Sigmoid colon (tissue), 7 donors: ENCODE data around the gene CNOT3. TPM values are rescaled to one million over a fixed set of nuclear protein-coding genes. Genes with fewer than 3 reads are reported as not detected.

Experiments used
- DNase-seq: peaks from one replicate; pipeline ENCODE4 v3.0.0-alpha.2; 2019
- H3K27ac ChIP-seq, 4 donors: fragments of 200-600 bp; sonication (generic); one replicate each; pipeline ENCODE4 v1.5.1; 2016 to 2019; ENCODE audit warnings: mild to moderate bottlenecking in 1 of 4
- H3K27me3 ChIP-seq, 3 donors: fragments of 200-600 bp; sonication (generic); one replicate each; pipeline ENCODE4 v1.5.1; 2019; ENCODE audit warnings: mild to moderate bottlenecking in 1 of 3
- H3K36me3 ChIP-seq, 4 donors: fragments of 200-600 bp; sonication (generic); one replicate each; pipeline ENCODE4 v1.5.1; 2016 to 2019
- H3K4me1 ChIP-seq, 4 donors: fragments of 200-600 bp; sonication (generic); one replicate each; pipeline ENCODE4 v1.5.1; 2017 to 2019
- H3K4me3 ChIP-seq, 4 donors: fragments of 200-600 bp; sonication (generic); one replicate each; pipeline ENCODE4 v1.5.1; 2017 to 2019; ENCODE audit warnings: mild to moderate bottlenecking in 2 of 4, moderate library complexity in 1 of 4
- H3K9me3 ChIP-seq, 4 donors: fragments of 200-600 bp in 3 of 4; sonication (generic) in 3 of 4; one replicate each; pipeline versions ENCODE4 v1.5.1 to v1.6.1; 2013 to 2019
- EP300 ChIP-seq, 4 donors: sonication (generic); formaldehyde crosslinking; IDR thresholded peaks; one replicate each; pipeline ENCODE4 v1.6.1; 2017; ENCODE audit warnings: antibody characterized with exemption in 4 of 4
- POLR2A ChIP-seq, 2 donors: fragments of 450-650 bp; IDR thresholded peaks; one replicate each; pipeline ENCODE4 v1.6.1; 2016; ENCODE audit warnings: antibody characterized with exemption in 2 of 2, mild to moderate bottlenecking in 2 of 2, moderate library complexity in 2 of 2
- POLR2AphosphoS5 ChIP-seq, 4 donors: sonication (generic); formaldehyde crosslinking; IDR thresholded peaks; one replicate each; pipeline ENCODE4 v1.6.1; 2017; ENCODE audit warnings: antibody characterized with exemption in 4 of 4
- WGBS, 2 donors: extraction: QIAGEN DNeasy Blood & Tissue Kit; methylation state at CpG; one replicate each; pipeline ENCODE4 v1.1.7; 2013; 5-methylcytosine and 5-hydroxymethylcytosine counted together
- intact Hi-C: fragments of 100-400 bp; cut with DNase I; formaldehyde crosslinking; loops from one replicate; pipeline ENCODE4 v1.15.1; 2023
- polyA plus RNA-seq, 3 donors: library from polyadenylated mRNA; stranded (reverse); fragments of 200-250 nt; gene quantifications; one replicate each; pipeline ENCODE4 v1.2.3, GENCODE V29; 2013
- total RNA-seq, 4 donors: library from RNA; depleted of rRNA; stranded (reverse); fragments of >200 nt; gene quantifications; one replicate each; pipeline ENCODE4 v1.1.0, GENCODE V29; 2016
- TF ChIP-seq, protein P1 (sequence below), 4 experiments: fragments of 450-650 bp in 3 of 4; fragments of 200-600 bp in 1 of 4; IDR thresholded peaks; one replicate each; pipeline ENCODE4 v1.5.1; 2016 to 2019; ENCODE audit warnings: antibody characterized with exemption in 4 of 4, mild to moderate bottlenecking in 3 of 4, moderate library complexity in 2 of 4
- donor health status: healthy with polysubstance abuse.
- donor health status: Bipolar disorder and iron deficiency.
- donor health status: healthy.

CNOT3 gene
- total and polyA plus RNA-seq, 7 donors = 11.8 to 32.9 (median 19.8) TPM

DNA sequence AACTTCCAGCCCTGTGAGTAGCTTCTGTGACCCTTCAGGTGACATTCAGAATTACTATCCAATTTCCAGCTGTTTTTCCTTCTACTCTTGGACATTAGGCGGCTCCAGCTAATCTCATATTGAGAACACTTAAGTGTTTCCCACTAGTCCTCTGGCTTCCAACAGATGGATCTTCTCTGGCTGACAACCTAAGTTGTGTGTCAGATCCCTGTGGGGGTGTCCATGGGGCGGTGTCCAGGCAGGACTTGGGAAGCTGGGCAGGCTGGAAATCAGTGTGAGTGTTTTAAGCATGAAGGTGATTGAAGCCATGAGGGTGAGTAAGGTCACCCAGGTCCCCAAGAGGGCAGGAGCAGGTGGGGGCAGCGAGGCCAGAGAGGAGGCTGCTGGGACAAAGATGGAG is 10.1 kb downstream of the CNOT3 start:
- peaks cover 0 to 14% (median 2%) of the 10 kb centered on the region in 4 donors for H3K4me1 ChIP-seq
- TF ChIP-seq, protein P1, sequence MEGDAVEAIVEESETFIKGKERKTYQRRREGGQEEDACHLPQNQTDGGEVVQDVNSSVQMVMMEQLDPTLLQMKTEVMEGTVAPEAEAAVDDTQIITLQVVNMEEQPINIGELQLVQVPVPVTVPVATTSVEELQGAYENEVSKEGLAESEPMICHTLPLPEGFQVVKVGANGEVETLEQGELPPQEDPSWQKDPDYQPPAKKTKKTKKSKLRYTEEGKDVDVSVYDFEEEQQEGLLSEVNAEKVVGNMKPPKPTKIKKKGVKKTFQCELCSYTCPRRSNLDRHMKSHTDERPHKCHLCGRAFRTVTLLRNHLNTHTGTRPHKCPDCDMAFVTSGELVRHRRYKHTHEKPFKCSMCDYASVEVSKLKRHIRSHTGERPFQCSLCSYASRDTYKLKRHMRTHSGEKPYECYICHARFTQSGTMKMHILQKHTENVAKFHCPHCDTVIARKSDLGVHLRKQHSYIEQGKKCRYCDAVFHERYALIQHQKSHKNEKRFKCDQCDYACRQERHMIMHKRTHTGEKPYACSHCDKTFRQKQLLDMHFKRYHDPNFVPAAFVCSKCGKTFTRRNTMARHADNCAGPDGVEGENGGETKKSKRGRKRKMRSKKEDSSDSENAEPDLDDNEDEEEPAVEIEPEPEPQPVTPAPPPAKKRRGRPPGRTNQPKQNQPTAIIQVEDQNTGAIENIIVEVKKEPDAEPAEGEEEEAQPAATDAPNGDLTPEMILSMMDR (IDR thresholded peaks at IDR 0.05) = no peak
- TF ChIP-seq POLR2AphosphoS5 (IDR thresholded peaks at IDR 0.05) = peak in 3 of 4 donors; percentile 44 to 57 (median 51)
- DNase-seq = peak; percentile 84
- H3K27ac ChIP-seq = peak overlapping the region; percentile 7 to 51 (median 28)
- no peak overlapping the region for H3K4me3 ChIP-seq
- H3K9me3 ChIP-seq = no peaks in the 10 kb centered on the region
- no peaks in the 10 kb centered on the region for H3K27me3 ChIP-seq
- intact Hi-C loops = no loop called here
- peaks cover 81 to 100% (median 90%) of the 10 kb centered on the region in 4 donors for H3K36me3 ChIP-seq
- WGBS, 2 donors = 87 to 94% methylated on average over 3 of the region's 3 CpGs

DNA sequence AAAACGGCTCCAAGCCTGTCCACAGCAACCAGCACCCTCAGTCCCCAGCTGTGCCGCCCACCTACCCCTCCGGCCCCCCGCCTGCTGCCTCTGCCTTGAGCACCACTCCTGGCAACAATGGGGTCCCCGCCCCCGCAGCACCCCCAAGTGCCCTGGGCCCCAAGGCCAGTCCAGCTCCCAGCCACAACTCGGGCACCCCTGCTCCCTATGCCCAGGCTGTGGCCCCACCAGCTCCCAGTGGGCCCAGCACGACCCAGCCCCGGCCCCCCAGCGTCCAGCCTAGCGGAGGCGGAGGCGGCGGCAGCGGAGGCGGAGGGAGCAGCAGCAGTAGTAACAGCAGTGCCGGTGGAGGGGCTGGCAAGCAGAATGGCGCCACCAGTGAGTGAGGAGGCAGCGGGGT is 10.6 kb downstream of the CNOT3 start:
- no peaks in the 10 kb centered on the region for H3K27me3 ChIP-seq
- TF ChIP-seq POLR2AphosphoS5 (IDR thresholded peaks at IDR 0.05) (no peak), POLR2A (IDR thresholded peaks at IDR 0.05) (no peak)
- TF ChIP-seq, protein P1 (IDR thresholded peaks at IDR 0.05) = no peak
- no peaks in the 10 kb centered on the region for H3K9me3 ChIP-seq
- H3K4me3 ChIP-seq = no peak overlapping the region
- H3K27ac ChIP-seq = peak overlapping the region in 2 of 4 donors; percentile 18 to 32
- intact Hi-C loops = no loop called here
- no peak for DNase-seq
- 88 to 90% methylated on average over 19 of the region's 19 CpGs for WGBS, 2 donors
- H3K36me3 ChIP-seq = peaks cover 81 to 100% (median 90%) of the 10 kb centered on the region in 4 donors
- peaks cover 0 to 14% (median 2%) of the 10 kb centered on the region in 4 donors for H3K4me1 ChIP-seq

DNA sequence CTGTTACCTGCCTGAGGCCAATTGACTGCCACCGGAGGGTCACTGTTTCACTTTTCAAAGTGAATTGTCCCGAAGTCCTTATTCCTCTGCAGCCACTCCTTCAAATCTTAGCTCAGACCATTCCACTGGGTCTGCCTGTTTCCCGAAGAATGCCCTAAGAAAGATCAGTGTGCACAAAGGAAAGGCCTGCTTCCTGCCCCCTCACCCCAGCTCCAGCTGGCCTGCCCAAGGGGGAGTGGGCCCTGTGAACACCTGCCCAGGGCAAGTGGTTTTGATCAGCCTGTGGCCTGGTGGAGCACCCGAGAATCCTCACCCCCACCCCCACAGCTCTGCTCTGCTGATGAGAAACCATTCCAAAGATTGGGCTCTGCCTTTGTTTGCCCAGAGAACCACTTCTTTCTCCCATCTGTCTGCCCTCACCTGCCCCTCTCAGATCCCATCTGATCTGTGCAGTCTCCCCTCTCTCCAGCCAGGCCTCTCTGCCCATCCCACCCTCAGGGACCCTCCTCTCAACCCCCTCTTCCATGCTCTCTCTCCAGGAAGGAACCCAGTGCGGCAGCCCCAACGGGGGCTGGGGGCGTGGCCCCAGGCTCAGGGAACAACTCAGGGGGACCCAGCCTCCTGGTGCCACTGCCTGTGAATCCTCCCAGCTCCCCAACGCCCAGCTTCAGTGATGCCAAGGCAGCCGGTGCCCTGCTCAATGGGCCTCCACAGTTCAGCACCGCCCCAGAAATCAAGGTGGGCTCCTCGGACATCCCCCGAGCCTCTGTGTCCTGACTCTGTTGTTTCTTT is 11.7 kb downstream of the CNOT3 start:
- 85 to 87% methylated on average over 12 of the region's 12 CpGs for WGBS, 2 donors
- intact Hi-C loops = no loop called here
- no peaks in the 10 kb centered on the region for H3K27me3 ChIP-seq
- peaks cover 79 to 100% (median 89%) of the 10 kb centered on the region in 4 donors for H3K36me3 ChIP-seq
- DNase-seq = no peak
- H3K4me3 ChIP-seq = no peak overlapping the region
- TF ChIP-seq POLR2AphosphoS5 (IDR thresholded peaks at IDR 0.05) (no peak), POLR2A (IDR thresholded peaks at IDR 0.05) (no peak), EP300 (IDR thresholded peaks at IDR 0.05) (no peak)
- TF ChIP-seq, protein P1 (IDR thresholded peaks at IDR 0.05) = no peak
- no peaks in the 10 kb centered on the region for H3K9me3 ChIP-seq
- no peak overlapping the region for H3K27ac ChIP-seq
- peaks cover 0 to 14% (median 2%) of the 10 kb centered on the region in 4 donors for H3K4me1 ChIP-seq

DNA sequence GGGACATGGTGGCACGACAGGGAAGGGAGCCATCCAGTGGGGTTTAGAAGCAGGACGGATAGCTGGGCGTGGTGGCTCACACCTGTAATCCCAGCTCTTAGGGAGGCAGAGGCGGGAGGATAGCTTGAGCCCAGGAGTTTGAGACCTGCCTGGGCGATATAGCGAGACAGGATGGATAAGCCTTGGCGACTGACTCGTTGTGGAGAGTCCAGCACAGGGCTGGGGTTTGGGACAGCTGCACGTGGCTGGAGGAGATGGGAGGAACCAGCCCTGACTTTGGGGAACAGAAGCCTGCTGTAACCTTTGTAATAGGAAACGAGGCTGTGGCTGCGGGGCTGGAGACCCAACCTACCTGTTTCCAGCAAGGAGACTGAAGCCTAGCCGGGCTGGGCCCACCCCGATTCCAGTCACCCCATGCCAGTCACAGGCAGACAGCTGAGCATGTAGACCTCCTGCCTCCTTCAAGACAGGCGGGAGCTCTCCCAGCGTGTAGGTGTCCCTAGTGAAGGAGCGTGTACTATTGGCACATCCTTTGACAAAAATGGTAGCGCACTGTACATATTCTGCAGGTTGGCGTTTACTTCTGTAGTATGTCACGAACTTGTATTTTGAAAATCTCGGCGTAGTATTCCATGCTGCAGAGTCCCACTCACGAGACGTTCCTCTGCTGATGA is 13.9 kb downstream of the CNOT3 start:
- intact Hi-C loops = no loop called here
- Histone ChIP-seq H3K4me3 (no peak overlapping the region), H3K9me3 (no peaks in the 10 kb centered on the region), H3K4me1 (peaks cover 0 to 14% (median 2%) of the 10 kb centered on the region in 4 donors), H3K36me3 (peaks cover 79 to 100% (median 89%) of the 10 kb centered on the region in 4 donors), H3K27ac (no peak overlapping the region), H3K27me3 (no peaks in the 10 kb centered on the region)
- no peak for DNase-seq
- WGBS, 2 donors = 86 to 92% methylated on average over 23 of the region's 23 CpGs
- TF ChIP-seq EP300 (IDR thresholded peaks at IDR 0.05) = no peak
- no peak for TF ChIP-seq POLR2AphosphoS5 (IDR thresholded peaks at IDR 0.05)

DNA sequence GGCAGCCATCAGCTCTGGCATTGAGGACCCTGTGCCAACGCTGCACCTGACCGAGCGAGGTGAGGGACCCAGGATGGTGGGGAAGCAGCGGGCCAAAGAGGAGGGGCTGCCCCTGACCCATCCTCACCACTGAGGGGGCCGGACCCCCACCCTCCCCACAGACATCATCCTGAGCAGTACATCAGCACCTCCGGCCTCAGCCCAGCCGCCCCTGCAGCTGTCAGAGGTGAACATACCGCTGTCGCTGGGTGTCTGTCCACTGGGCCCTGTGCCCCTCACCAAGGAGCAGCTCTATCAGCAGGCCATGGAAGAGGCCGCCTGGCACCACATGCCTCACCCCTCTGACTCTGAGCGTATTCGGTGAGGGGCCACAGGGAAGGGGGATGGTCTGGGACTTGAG is 14.7 kb downstream of the CNOT3 start:
- no peak overlapping the region for H3K27ac ChIP-seq
- TF ChIP-seq, protein P1 (IDR thresholded peaks at IDR 0.05) = no peak
- no peak for TF ChIP-seq POLR2A (IDR thresholded peaks at IDR 0.05)
- TF ChIP-seq POLR2AphosphoS5 (IDR thresholded peaks at IDR 0.05) = no peak
- intact Hi-C loops = no loop called here
- H3K36me3 ChIP-seq = peaks cover 76 to 100% (median 88%) of the 10 kb centered on the region in 4 donors
- H3K4me3 ChIP-seq = no peak overlapping the region
- no peak for DNase-seq
- H3K9me3 ChIP-seq = no peaks in the 10 kb centered on the region
- peaks cover 0 to 8% (median under 1%) of the 10 kb centered on the region in 4 donors for H3K4me1 ChIP-seq
- WGBS, 2 donors = 93 to 96% methylated on average over 12 of the region's 12 CpGs
- H3K27me3 ChIP-seq = no peaks in the 10 kb centered on the region
